Measurements from ENCODE around the gene SAFB.

- TF ChIP-seq CHD2 (IDR thresholded peaks at IDR 0.05; ENCODE audit: low read length, partially characterized antibody) (no peak), CTCF (IDR thresholded peaks at IDR 0.05) (no peak), RAD21 (IDR thresholded peaks at IDR 0.05; ENCODE audit: low read length) (no peak), TAF1 (IDR thresholded peaks at IDR 0.05; ENCODE audit: borderline replicate concordance, low read depth, low read length) (no peak), POLR2AphosphoS5 (IDR thresholded peaks at IDR 0.05; ENCODE audit: low read depth, low read length) (no peak; the same call in 1 of the 2 replicates), EP300 (IDR thresholded peaks at IDR 0.05; ENCODE audit: borderline replicate concordance in 1 of 2, low read depth in 1 of 2, low read length in 1 of 2) (no peak), JUND (IDR thresholded peaks at IDR 0.05) (0 out of 2 replicates have a peak, but pooled peaks have one; percentile 21), GABPA (IDR thresholded peaks at IDR 0.05; ENCODE audit: low read depth) (no peak), GATA2 (CRISPR knock-in tag; IDR thresholded peaks at IDR 0.05) (no peak), MXI1 (IDR thresholded peaks at IDR 0.05; ENCODE audit: low read depth, low read length) (no peak)
- TF ChIP-seq, protein P1, sequence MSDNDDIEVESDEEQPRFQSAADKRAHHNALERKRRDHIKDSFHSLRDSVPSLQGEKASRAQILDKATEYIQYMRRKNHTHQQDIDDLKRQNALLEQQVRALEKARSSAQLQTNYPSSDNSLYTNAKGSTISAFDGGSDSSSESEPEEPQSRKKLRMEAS (IDR thresholded peaks at IDR 0.05; ENCODE audit: low read depth): no peak
- TF ChIP-seq, protein P2, sequence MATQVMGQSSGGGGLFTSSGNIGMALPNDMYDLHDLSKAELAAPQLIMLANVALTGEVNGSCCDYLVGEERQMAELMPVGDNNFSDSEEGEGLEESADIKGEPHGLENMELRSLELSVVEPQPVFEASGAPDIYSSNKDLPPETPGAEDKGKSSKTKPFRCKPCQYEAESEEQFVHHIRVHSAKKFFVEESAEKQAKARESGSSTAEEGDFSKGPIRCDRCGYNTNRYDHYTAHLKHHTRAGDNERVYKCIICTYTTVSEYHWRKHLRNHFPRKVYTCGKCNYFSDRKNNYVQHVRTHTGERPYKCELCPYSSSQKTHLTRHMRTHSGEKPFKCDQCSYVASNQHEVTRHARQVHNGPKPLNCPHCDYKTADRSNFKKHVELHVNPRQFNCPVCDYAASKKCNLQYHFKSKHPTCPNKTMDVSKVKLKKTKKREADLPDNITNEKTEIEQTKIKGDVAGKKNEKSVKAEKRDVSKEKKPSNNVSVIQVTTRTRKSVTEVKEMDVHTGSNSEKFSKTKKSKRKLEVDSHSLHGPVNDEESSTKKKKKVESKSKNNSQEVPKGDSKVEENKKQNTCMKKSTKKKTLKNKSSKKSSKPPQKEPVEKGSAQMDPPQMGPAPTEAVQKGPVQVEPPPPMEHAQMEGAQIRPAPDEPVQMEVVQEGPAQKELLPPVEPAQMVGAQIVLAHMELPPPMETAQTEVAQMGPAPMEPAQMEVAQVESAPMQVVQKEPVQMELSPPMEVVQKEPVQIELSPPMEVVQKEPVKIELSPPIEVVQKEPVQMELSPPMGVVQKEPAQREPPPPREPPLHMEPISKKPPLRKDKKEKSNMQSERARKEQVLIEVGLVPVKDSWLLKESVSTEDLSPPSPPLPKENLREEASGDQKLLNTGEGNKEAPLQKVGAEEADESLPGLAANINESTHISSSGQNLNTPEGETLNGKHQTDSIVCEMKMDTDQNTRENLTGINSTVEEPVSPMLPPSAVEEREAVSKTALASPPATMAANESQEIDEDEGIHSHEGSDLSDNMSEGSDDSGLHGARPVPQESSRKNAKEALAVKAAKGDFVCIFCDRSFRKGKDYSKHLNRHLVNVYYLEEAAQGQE (IDR thresholded peaks at IDR 0.05; ENCODE audit: low read depth, low read length): no peak
These were observed 69.2 kb downstream of the SAFB start for GRCh38 chr19:5691822-5692722.
